ENCODE data around the gene SESN3. TPM values are rescaled to one million over a fixed set of nuclear protein-coding genes. Genes with fewer than 3 reads are reported as not detected.

SESN3 gene
- polyA plus RNA-seq, 1 donor: 119 TPM

DNA sequence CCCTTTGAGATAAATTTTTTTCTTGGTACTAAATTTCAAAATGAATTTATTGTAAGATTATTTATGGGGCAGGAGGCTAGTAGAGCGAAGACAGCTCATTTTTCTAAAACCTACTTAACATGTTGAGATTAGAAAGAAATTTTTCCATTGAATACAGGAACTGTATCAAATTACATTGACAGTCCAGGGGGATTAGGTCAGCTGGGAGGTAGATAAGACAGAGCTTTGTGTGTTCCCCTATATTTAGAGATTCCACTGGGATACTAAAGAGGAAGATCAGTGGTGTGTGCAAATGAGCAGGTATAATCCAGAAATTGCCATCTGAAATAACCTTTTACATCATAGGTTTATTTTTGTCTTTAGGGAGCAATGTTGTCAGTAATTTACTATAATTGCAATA is 109.3 kb downstream of the SESN3 start:
- no peak for DNase-seq

- no peak for DNase-seq
These were observed 111.5 kb downstream of the SESN3 start for GRCh38 chr11:95119361-95120060.

DNA sequence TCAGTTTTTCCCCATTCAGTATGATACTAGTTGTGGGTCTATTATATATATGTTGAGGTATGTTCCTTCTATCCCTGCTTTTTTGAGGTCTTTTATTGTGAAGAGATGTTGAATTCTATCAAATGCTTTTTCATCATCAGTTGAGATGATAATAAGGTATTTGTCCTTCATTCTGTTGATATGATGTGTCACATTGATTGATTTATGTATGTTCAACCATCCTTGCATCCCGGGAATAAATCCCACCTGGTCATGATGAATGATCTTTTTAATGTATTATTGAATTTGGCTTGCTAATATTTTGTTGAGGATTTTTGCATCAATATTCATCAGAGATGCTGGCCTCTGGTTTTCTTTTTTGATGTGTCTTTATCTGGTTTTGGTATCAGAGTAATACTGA is 115.4 kb downstream of the SESN3 start:
- no peak for DNase-seq

Other genes with a start within 250 kb of the SESN3 start
- 0.31 TPM for gene KDM4E, start 205.9 kb downstream of the SESN3 start, polyA plus RNA-seq (ENCODE audit: insufficient read length)
- not detected for gene KDM4F, start 181.8 kb downstream of the SESN3 start, polyA plus RNA-seq (ENCODE audit: insufficient read length)
- 38.1 TPM for gene SRSF8, start 164.3 kb downstream of the SESN3 start, polyA plus RNA-seq (ENCODE audit: insufficient read length)
- 59.3 TPM for gene ENDOD1, start 141.4 kb downstream of the SESN3 start, polyA plus RNA-seq (ENCODE audit: insufficient read length)

Data from hindlimb muscle (tissue), 1 donor.